Lung (tissue), 12 donors: ENCODE data around the gene NTS. TPM values are rescaled to one million over a fixed set of nuclear protein-coding genes. Genes with fewer than 3 reads are reported as not detected.

Experiments used
- ATAC-seq: fragments of 200-7000 bp; cut with Tn5 transposase; one replicate; pipeline ENCODE4 v1.9.1; 2020; ENCODE audit warnings: moderate number of reproducible peaks; ENCODE audit not compliant: insufficient read depth, low FRiP score
- DNase-seq, 3 donors: peaks; one replicate each; pipeline ENCODE4 v3.0.0-alpha.2; 2013 to 2017
- H3K27ac ChIP-seq, 2 donors: one replicate each; pipeline ENCODE4 v1.5.1; 2013; ENCODE audit warnings: mild to moderate bottlenecking in 2 of 2, moderate library complexity in 2 of 2, control low read depth in 1 of 2, inconsistent platforms in 1 of 2, low read depth in 1 of 2, low read length in 1 of 2
- H3K27me3 ChIP-seq, 3 donors: one replicate each; pipeline ENCODE4 v1.5.1; 2013; ENCODE audit warnings: low read length in 2 of 3; ENCODE audit not compliant: control insufficient read depth in 3 of 3, insufficient read depth in 3 of 3
- H3K36me3 ChIP-seq, 4 donors: one replicate each; pipeline ENCODE4 v1.5.1; 2013; ENCODE audit warnings: low read length in 4 of 4, mild to moderate bottlenecking in 1 of 4, moderate library complexity in 1 of 4; ENCODE audit not compliant: control insufficient read depth in 4 of 4, insufficient read depth in 4 of 4
- H3K4me1 ChIP-seq, 5 donors: one replicate each; pipeline ENCODE4 v1.5.1; 2013; ENCODE audit warnings: low read length in 5 of 5, mild to moderate bottlenecking in 2 of 5, moderate library complexity in 1 of 5; ENCODE audit not compliant: control insufficient read depth in 5 of 5, insufficient read depth in 5 of 5
- H3K4me3 ChIP-seq: one replicate; pipeline ENCODE4 v1.5.1; 2013; ENCODE audit warnings: mild to moderate bottlenecking, control low read depth, moderate library complexity
- H3K9ac ChIP-seq, 2 donors: one replicate each; pipeline ENCODE4 v1.5.1; 2013; ENCODE audit warnings: low read length in 2 of 2, control low read depth in 1 of 2; ENCODE audit not compliant: insufficient read depth in 1 of 2
- H3K9me3 ChIP-seq, 4 donors: one replicate each; pipeline ENCODE4 v1.5.1; 2013; ENCODE audit warnings: low read length in 3 of 4, mild to moderate bottlenecking in 1 of 4, moderate library complexity in 1 of 4; ENCODE audit not compliant: control insufficient read depth in 4 of 4, insufficient read depth in 3 of 4
- WGBS, 2 donors: extraction: QIAGEN DNeasy Blood & Tissue Kit; methylation state at CpG; one replicate each; pipeline ENCODE4 v1.1.7; 2013; 5-methylcytosine and 5-hydroxymethylcytosine counted together
- polyA plus RNA-seq, 2 donors: library from polyadenylated mRNA; stranded (reverse); fragments of 200-250 nt; gene quantifications; one replicate each; pipeline ENCODE4 v1.2.1, GENCODE V29; 2013
- total RNA-seq, 2 donors: library from RNA; depleted of rRNA in 1 of 2; stranded (reverse); fragments of >200 nt in 1 of 2; gene quantifications; one replicate each; pipeline ENCODE4 v1.2.1, GENCODE V29; 2014 to 2021
- TF ChIP-seq, protein P1 (sequence below): IDR thresholded peaks from 2 replicates; pipeline ENCODE4 v1.5.1; 2012; ENCODE audit warnings: mild to moderate bottlenecking; ENCODE audit errors: control extremely low read depth, extremely low read depth
- donor health status: control.
- donor health status: control.
- donor health status: Bipolar disorder and iron deficiency.
- donor health status: healthy.
- donor health status: DM: yes; HTN: yes; CAD: no.

Gene NTS
- total and polyA plus RNA-seq, 4 donors, result 0.10 to 2.0 (median 1.1) TPM

- no peak for ATAC-seq
- TF ChIP-seq, protein P1, sequence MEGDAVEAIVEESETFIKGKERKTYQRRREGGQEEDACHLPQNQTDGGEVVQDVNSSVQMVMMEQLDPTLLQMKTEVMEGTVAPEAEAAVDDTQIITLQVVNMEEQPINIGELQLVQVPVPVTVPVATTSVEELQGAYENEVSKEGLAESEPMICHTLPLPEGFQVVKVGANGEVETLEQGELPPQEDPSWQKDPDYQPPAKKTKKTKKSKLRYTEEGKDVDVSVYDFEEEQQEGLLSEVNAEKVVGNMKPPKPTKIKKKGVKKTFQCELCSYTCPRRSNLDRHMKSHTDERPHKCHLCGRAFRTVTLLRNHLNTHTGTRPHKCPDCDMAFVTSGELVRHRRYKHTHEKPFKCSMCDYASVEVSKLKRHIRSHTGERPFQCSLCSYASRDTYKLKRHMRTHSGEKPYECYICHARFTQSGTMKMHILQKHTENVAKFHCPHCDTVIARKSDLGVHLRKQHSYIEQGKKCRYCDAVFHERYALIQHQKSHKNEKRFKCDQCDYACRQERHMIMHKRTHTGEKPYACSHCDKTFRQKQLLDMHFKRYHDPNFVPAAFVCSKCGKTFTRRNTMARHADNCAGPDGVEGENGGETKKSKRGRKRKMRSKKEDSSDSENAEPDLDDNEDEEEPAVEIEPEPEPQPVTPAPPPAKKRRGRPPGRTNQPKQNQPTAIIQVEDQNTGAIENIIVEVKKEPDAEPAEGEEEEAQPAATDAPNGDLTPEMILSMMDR, result no peak
- no peak overlapping the region for H3K9ac ChIP-seq
These were observed 24.8 kb upstream of the NTS start for GRCh38 chr12:85849344-85849743.

DNA sequence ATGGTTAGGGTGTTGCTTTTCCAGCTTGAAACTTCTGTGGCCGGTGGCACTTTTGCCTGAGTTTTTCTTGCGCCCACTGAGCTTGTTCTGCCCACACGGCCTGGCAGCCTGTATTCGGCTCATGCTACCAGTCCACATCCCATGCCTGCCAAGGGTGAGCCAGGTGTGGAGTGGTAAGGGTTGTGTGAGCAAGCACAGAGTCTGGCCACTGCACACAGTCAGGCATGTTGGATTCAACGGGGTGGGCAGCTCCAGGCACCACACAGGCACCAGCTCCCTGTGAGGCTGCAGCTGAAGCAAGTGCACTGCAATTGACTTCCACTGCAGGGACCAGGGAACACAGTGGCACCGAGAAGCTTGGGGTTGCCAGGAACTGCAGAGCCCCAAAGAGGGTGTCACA lies 18.8 kb upstream of the NTS start:
- H3K9ac ChIP-seq, result no peak overlapping the region
- WGBS, 2 donors, result 86 to 92% methylated on average over 6 of the region's 6 CpGs
- TF ChIP-seq, protein P1, result no peak
- H3K4me3 ChIP-seq, result no peak overlapping the region
- ATAC-seq (no peak), DNase-seq (no peak)
- H3K27ac ChIP-seq, result no peak overlapping the region
- no peaks in the 10 kb centered on the region for H3K4me1 ChIP-seq
- H3K27me3 ChIP-seq, result no peaks in the 10 kb centered on the region
- no peaks in the 10 kb centered on the region for H3K9me3 ChIP-seq
- no peaks in the 10 kb centered on the region for H3K36me3 ChIP-seq

More at GRCh38 chr12:85849344-85849743, 24.8 kb upstream of the NTS start:
- H3K4me1 ChIP-seq, result no peaks in the 10 kb centered on the region
- 71 to 74% methylated on average over 3 of the region's 3 CpGs for WGBS, 2 donors
- H3K27me3 ChIP-seq, result no peaks in the 10 kb centered on the region
- DNase-seq, result no peak
- no peaks in the 10 kb centered on the region for H3K36me3 ChIP-seq
- H3K9me3 ChIP-seq, result peaks cover 0 to under 1% (median 0%) of the 10 kb centered on the region in 4 donors
- no peak overlapping the region for H3K27ac ChIP-seq
- H3K4me3 ChIP-seq, result no peak overlapping the region

DNA sequence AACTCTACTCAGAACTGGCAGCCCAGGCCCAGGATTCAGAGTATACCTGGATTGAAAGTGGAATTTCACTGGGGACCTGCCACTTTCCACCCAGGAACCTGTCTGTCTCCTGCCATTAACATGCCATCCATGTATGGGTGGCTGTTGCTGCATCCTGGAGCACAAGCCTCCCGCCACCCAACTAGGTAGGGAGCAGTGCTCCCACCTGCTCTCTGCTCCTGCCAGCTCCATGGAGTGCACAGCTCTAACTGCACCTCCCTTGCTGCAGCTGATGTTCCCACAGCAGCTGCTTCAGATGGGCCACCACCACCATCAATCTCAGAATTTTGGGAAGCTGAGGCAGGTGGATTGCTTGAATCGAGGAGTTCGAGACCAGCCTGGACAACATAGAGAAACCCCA lies 17.1 kb upstream of the NTS start:
- no peak for ATAC-seq

DNA sequence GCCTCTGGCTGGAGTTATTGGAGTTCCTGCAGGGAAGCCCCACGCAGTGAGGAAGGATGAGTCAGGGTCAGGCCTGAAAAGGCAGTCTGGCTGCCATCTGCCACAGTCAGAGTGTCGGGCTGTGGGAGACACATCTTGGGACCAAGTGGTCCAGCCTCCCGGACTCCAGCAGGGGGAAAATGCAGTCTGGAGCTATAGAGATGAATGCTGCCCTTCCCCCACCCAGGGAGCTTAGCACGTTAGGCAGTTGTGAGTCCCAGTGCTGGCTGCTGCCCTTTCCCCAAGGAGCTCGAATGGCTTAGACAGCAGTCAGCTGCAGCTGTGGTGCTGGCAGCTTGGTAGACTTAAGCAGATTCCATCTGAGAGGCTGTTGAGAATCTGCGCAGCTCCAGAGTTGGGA lies 8.2 kb upstream of the NTS start:
- no peak for ATAC-seq
- H3K4me3 ChIP-seq, result no peak overlapping the region
- no peaks in the 10 kb centered on the region for H3K36me3 ChIP-seq
- H3K9me3 ChIP-seq, result no peaks in the 10 kb centered on the region
- H3K27me3 ChIP-seq, result no peaks in the 10 kb centered on the region
- 84 to 86% methylated on average over 6 of the region's 6 CpGs for WGBS, 2 donors
- peaks cover 0 to 5% (median 0%) of the 10 kb centered on the region in 5 donors for H3K4me1 ChIP-seq
- H3K27ac ChIP-seq, result no peak overlapping the region
- no peak overlapping the region for H3K9ac ChIP-seq
- TF ChIP-seq, protein P1, result no peak
- DNase-seq, result no peak

More for the DNA sequence above, 17.1 kb upstream of the NTS start:
- no peak overlapping the region for H3K4me3 ChIP-seq
- no peaks in the 10 kb centered on the region for H3K27me3 ChIP-seq
- WGBS, 2 donors, result 78 to 81% methylated on average over 3 of the region's 3 CpGs
- TF ChIP-seq, protein P1, result no peak
- H3K9ac ChIP-seq, result no peak overlapping the region
- H3K36me3 ChIP-seq, result no peaks in the 10 kb centered on the region
- no peak for DNase-seq
- H3K27ac ChIP-seq, result no peak overlapping the region
- H3K9me3 ChIP-seq, result no peaks in the 10 kb centered on the region
- H3K4me1 ChIP-seq, result no peaks in the 10 kb centered on the region
